Measurements from ENCODE around the gene KIRREL3.

KIRREL3 gene

GRCh38 chr11:126497581-126498122, 502.9 kb downstream of the KIRREL3 start:
- DNase-seq = no peak

- no peak for DNase-seq
Measured at GRCh38 chr11:126496576-126497337, 503.8 kb downstream of the KIRREL3 start.

GRCh38 chr11:126495281-126496220, 505.0 kb downstream of the KIRREL3 start:
- no peak for DNase-seq

GRCh38 chr11:126494831-126495230, 505.7 kb downstream of the KIRREL3 start:
- no peak for DNase-seq

- no peak for DNase-seq
Measured at GRCh38 chr11:126492331-126493082, 508.1 kb downstream of the KIRREL3 start.

- no peak for DNase-seq
Measured at GRCh38 chr11:126491092-126491491, 509.5 kb downstream of the KIRREL3 start.

- DNase-seq = no peak
Measured at GRCh38 chr11:126489836-126490660, 510.5 kb downstream of the KIRREL3 start.

GRCh38 chr11:126488591-126489370, 511.8 kb downstream of the KIRREL3 start:
- DNase-seq = no peak

GRCh38 chr11:126487711-126488110, 512.9 kb downstream of the KIRREL3 start:
- no peak for DNase-seq

GRCh38 chr11:126485986-126486635, 514.5 kb downstream of the KIRREL3 start:
- DNase-seq = no peak

- no peak for DNase-seq
Measured at GRCh38 chr11:126485021-126485792, 515.4 kb downstream of the KIRREL3 start.

- DNase-seq = no peak
Measured at GRCh38 chr11:126484266-126484665, 516.3 kb downstream of the KIRREL3 start.

- DNase-seq = no peak
Measured at GRCh38 chr11:126483621-126484195, 516.9 kb downstream of the KIRREL3 start.

- DNase-seq = no peak
Measured at GRCh38 chr11:126482586-126483108, 517.9 kb downstream of the KIRREL3 start.

GRCh38 chr11:126481303-126481680, 519.3 kb downstream of the KIRREL3 start:
- DNase-seq = no peak

- peak; percentile 81 to 92 for DNase-seq
Measured at GRCh38 chr11:126480410-126481302, 519.9 kb downstream of the KIRREL3 start.

GRCh38 chr11:126480015-126480409, 520.6 kb downstream of the KIRREL3 start:
- no peak for DNase-seq
